ENCODE data around the gene DYNC1H1.
"Not testable (repeated sequence)": the region's sequence is repeated elsewhere in the genome, so short reads cannot be mapped to it uniquely, and the experiment has no call there.

- TF ChIP-seq CTCF, POLR2A (IDR thresholded peaks at IDR 0.05): not testable (repeated sequence)
These were observed 120.1 kb downstream of the DYNC1H1 start for GRCh38 chr14:102084522-102084921.
